GM19239 (cell line): ENCODE data around the gene DSCAML1.
"Not testable (repeated sequence)": the region's sequence is repeated elsewhere in the genome, so short reads cannot be mapped to it uniquely, and the experiment has no call there.

Experiments used
- DNase-seq: peaks from one replicate; pipeline ENCODE4 v3.0.0; 2011; ENCODE audit warnings: low spot score; ENCODE audit not compliant: insufficient read length
- FAIRE-seq: peaks from 2 replicates; lab custom pipeline; 2011; peaks lifted over from hg19 to GRCh38; lab: Jason Lieb, UNC

DSCAML1 gene

GRCh38 chr11:117820516-117820915, 23.5 kb upstream of the DSCAML1 start:
- DNase-seq (no peak), FAIRE-seq (no peak)

- no peak for DNase-seq
- FAIRE-seq, result no peak
Observed at GRCh38 chr11:117820071-117820470, 23.1 kb upstream of the DSCAML1 start.

- FAIRE-seq (peak; percentile 67), DNase-seq (no peak)
Observed at GRCh38 chr11:117819096-117820040, 22.4 kb upstream of the DSCAML1 start.

DNA sequence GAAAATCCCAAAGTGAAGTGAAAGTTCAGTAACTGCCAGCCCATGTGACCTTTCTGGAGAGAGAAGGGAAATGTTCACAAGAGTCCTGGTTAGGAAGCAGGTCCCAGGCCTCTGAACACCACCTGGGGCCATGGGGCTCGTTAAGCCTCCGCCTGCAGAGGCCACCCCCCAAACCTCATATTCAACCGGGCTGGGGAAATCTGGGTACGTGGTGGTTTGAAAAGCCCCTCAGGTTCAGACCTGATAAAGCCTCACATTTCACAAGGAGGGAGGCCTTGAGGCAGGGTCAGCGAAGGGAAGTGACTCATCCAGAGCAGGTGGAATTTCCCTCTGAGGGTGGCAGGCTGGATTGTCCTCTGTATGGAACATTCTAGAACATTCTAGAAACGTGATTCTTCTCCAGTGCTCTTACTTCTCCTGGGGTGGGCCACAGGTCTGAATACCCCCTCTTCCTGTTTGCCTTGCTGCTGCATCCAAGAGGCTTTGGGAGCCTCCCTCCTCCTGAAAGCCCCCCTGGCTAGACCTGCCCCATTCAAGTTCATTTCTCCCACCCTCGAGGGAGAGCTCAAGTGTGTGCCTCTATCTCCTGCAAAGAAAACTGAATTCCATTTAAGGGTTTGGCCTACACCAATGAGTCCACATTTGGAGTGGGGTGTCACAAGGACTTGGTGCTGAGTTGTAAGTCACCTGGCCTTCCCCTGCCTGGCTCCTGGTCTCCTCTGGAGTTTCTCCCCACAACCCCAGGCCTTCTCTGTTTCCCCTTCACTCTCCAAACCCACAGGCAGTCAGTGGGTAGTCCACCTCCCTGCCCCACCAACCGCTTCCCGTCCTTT, 21.2 kb upstream of the DSCAML1 start:
- DNase-seq, result no peak

DNA sequence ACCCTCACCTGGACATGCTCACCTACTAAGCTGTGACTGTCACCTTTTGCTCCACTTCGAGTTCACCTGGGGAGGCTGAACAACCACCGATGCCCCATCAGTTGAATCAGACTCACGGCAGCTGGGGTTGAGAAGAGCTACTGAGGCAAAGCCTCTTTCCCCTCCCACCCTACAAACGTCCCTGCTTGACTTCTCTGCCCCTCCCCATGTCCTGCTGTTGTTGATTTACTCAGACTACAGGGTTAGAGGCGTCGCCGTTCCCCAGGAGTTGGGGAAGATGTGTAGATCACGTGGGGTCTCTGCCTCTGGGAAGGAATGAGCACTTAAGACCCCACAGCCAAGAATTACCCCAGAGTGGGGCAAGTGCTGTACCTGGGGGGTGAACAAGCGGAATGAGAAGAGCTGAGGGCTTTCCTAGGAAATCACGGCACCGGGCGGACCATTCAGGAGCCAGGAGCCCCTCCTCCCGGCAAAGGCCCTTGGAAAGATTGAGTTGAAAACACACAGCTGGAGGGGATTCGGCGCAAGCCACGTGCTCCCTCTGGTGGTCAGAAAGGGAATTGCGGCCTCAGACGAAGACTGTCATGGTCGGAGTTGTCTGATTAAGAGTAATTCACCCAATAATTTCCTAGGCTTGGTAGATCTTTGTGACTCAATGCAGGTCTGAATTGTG, 20.5 kb upstream of the DSCAML1 start:
- FAIRE-seq (peak; percentile 99), DNase-seq (no peak)

More for the DNA sequence above, 21.2 kb upstream of the DSCAML1 start:
- FAIRE-seq, result no peak

DNA sequence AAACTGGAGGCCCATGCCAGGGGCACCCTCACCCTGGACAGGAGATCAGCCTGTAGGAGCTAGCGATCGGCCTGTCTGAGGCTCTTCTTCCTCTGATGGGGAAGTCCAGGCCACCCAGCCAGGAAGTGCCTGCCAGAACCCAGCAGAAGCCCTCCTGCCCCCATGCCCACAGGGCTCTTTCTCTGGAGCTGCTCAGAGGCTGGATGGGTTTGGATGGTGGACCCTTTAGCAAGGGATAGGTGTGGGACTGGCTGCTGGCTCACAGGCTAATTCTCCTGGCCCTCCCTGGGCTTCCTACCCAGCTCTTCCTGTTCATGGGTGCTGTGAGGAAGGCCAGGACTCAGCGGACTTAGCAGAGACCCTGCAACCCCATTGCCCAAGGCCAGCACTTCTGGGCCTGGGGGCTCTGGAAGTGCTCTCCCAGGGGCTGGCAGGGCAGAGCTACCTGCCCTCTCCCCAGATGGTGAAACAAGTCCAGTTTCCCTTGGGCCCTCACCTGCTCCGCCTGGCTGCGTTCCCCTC, 19.9 kb upstream of the DSCAML1 start:
- no peak for DNase-seq

DNA sequence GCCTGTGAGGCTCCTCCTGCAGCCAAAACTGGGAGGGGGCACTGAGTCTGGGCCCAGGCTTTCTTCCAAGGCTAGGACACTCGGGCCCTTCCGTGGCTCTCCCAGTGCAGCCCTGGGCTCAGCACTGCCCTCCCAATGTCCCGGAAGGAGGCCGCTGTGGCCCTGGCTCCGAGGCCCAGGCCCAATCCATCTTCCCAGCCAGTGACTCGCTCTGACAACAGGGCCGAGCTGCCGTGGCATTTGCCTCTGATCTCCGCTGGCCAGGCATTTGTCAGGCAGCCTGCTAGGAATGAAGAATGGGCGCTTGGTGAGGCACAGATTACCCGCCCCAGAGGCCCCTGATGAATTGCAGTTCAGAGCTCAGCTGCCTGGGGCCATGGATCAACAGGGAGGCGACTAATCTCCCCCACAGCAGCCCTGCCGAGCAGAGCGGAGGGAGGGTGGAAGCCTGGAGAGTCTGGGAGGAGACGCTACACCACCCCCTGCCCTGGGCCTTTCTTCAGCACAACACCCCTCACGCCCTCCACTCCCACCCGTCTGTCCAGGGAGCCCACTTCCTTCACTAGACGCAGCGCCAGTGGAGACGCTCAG, 19.2 kb upstream of the DSCAML1 start:
- no peak for DNase-seq

More for the DNA sequence above, 19.9 kb upstream of the DSCAML1 start:
- FAIRE-seq, result no peak

DNA sequence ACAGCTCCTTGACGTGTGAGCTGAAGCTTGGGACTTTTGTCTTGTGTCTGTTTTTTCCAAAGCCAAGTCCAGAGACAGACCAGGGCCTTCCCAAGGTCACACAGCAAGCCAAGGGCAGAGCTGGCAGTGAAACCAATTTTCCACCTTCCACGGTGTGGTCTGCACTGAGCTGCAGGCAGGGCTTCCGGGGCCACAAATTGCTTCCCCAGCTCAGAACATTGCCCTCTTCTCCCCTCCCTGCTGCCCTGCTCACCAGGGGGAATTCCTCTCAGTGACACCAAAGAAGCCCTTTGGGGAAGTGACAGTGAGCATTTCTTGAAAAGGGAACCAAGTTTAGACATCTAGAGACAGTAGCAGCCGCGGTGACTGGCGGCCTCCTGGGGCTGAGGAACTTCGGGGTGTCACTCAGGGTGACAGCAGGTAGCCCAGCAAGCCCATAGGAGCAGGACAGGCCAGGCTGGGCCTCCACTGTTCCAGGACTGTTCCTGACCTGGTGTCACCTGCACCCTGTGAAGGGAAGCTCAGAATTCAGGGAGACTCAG, 18.3 kb upstream of the DSCAML1 start:
- DNase-seq (no peak), FAIRE-seq (no peak)

More for the DNA sequence above, 19.2 kb upstream of the DSCAML1 start:
- no peak for FAIRE-seq

DNA sequence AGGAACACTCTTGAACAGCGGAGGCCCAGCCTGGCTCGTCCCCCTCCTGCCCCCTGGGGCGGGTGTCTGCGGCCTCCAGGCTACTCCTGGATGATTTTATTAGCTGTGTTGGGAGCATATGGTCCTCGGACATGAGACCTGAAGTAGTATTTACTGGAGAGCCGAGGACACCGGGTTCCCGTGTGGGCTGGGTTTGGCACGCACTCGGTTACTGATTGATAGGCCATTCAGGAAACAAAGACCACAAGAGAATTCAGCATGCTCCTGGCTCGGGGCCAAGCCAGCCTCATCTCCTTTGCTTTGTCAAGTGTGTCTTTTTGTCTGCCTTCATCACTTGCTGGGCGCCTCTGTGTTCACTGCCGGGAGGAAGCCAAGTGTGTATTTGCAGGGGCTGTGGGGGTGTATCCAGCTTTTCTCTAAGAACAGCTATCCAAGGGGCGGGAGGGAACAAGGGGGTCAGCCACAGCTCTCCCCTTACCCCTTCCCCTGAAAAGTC, 17.8 kb upstream of the DSCAML1 start:
- DNase-seq (no peak), FAIRE-seq (peak; percentile 99)

DNA sequence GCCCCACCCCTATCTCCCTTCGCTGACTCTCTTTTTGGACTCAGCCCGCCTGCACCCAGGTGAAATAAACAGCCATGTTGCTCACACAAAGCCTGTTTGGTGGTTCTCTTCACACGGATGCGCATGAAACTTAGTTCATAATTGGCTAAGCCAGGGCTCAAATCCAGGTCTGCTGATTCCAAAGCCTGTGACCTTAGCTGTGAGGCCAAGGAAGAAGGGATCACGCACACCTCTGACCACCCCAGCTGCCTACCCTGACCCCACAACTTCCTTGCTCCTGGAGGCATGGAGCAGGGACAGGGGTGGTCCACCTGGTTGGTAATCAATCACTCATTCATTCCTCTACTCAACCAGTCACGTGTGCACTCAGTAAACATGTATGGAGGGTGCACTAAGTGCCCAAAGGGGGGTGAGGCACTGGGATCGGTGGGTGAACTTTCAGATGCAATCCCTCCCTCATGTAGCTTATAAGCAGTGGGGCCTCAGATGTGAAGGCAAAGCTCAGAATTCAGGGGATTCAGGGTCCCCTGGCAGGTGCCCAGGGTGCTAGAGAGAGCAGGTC, 17.3 kb upstream of the DSCAML1 start:
- DNase-seq, result no peak
- no peak for FAIRE-seq

DNA sequence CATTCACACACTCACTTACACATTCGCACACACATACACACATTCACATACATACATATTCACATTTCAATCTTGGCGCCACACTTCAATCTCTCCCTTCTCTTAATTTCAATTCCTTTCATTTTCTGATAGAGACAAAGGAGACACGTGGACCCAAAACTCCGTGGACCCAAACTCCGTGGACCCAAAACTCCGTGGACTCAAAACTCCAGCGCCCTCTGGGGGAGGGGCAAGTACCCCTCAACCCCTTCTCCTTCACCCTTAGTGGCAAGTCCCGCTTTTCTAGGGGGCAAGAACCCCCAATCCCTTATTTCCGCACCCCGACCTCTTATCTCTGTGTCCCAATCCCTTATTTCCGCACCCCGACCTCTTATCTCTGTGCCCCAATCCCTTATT, 13.0 kb upstream of the DSCAML1 start:
- FAIRE-seq, DNase-seq: not testable (repeated sequence)

DNA sequence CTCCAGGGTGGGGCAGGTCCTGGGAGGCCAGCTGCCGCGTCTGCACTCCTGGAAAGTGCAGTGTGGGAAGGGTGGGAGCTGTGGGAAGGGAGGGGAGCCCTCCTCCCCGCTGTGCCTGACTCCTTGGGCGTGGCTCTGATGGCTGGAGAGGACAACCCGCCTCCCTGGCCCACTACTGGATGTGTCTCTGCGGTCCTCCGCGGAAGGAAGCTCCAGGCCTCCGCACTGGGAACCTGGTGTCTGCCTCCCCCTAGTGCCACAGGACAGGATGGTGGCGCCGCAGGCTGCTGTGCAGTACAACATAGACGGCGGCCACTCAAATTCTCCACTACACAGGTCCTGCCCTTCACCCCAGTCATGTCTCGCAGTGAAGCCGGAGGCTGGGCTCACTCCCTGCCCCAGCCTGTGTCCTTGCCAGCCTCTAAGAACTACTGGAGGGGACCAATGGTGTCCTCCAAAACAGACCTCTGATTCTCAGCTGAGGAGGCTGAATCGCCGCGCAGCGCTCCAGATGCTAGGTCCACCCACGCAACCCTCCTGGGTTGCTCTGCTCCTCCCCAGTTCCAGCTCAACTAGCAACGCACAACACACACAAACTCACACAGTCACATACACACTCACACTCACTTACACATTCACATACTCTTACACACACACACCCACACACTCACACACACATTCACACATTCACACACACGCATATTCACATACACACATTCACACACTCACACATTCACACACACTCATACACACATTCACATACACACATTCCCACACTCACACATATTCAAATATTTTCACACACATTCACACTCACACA, 12.4 kb upstream of the DSCAML1 start:
- peak; percentile 68 for FAIRE-seq
- DNase-seq, result no peak

GRCh38 chr11:117808784-117809183, 11.8 kb upstream of the DSCAML1 start:
- no peak for FAIRE-seq

DNA sequence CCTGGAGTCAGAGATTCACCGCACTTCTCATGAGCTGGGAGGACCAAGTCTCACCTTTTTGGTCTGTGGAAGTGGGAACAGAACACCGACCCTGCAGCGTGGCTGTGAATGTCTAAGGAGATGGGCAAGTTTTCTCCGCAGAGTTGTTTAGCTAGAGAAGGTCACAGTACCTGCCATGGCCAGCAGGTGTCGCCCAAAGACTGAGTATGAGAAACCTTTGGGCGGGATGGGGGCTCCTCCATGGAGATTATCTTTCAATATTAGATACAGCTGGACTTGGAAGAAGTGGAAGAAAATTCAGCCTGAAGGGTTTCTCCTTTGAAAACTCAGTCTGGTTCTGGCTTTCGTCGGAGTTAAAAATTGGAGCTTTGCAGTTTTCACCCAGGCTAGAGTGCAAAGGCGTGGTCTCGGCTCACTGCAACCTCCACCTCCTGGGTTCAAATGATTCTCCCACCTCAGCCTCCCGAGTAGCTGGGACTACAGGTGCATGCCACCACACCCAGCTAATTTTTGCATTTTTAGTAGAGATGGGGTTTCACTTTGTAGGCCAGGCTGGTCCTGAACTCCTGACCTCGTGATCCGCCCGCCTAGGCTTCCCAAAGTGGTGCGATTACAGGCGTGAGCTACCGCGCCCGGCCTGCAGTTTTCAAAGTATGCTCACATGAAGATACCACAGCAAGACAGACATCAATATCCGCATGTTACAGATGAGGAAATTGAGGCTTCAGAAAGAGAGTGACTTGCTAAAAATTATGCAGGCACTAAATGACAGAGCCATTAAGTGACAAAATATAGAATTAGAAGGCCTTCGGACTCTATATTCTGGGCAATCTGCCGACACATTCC, 10.7 kb upstream of the DSCAML1 start:
- DNase-seq, result no peak
- peak; percentile 39 for FAIRE-seq

More at GRCh38 chr11:117808784-117809183, 11.8 kb upstream of the DSCAML1 start:
- DNase-seq, result no peak

DNA sequence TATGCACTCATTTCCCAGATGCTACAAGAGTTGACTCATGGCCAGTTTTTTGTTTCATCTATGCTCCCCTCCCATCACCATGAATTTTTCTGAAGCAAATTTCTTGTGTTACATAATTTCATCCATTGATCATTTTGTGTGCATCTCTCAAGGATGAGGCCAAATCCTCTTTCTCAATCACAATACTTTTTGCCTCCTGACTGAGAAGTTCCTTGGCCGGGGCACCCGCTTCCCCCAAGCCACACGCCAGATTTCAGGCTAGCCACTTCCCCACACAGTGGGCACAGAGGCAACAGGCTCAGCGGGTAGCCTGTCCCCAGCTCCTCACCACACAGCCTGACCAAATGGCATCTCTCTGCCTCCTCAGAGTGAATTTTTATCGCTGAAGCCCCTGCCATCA, 9.8 kb upstream of the DSCAML1 start:
- DNase-seq, result no peak
- FAIRE-seq, result no peak

GRCh38 chr11:117805045-117805444, 8.0 kb upstream of the DSCAML1 start:
- FAIRE-seq (no peak), DNase-seq (no peak)

DNA sequence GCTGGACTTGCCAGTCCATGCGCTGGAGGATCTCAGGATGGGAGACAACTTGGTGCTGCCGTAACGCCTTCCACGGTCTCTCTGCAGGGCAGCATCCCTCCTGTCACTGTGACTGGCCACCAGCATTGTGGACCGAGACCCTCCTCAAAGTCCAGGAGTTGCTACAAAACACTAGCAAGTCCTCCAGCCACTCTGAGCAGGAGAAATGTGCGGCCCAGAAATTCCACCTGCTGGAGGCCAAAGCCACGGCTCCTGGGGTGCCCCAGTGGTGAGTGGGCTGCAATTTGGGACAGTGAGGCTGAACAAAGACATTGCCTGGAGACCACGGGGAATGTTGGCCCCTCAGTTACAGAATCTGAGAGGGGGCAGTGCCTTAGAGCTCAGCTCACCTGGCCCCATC, 6.9 kb upstream of the DSCAML1 start:
- DNase-seq (no peak), FAIRE-seq (no peak)
